Stomach (tissue), 9 donors: ENCODE data around the gene PDXDC1. TPM values are rescaled to one million over a fixed set of nuclear protein-coding genes. Genes with fewer than 3 reads are reported as not detected.
"Not testable (repeated sequence)": the region's sequence is repeated elsewhere in the genome, so short reads cannot be mapped to it uniquely, and the experiment has no call there.

Source experiments
- DNase-seq, 2 donors: peaks; one replicate each; pipeline versions ENCODE4 v3.0.0 to v3.0.0-alpha.2; 2013 to 2019
- H3K27ac ChIP-seq, 5 donors: fragments of 200-600 bp in 4 of 5; sonication (generic) in 4 of 5; one replicate each; pipeline ENCODE4 v1.5.1; 2013 to 2019; ENCODE audit warnings: mild to moderate bottlenecking in 1 of 5, moderate library complexity in 1 of 5
- H3K27me3 ChIP-seq, 3 donors: fragments of 200-600 bp; sonication (generic); one replicate each; pipeline ENCODE4 v1.5.1; 2017 to 2019; ENCODE audit warnings: mixed run types in 1 of 3
- H3K36me3 ChIP-seq, 4 donors: fragments of 200-600 bp; sonication (generic); 1 replicate in 3 of 4; 2 replicates in 1 of 4; pipeline ENCODE4 v1.5.1; 2016 to 2019
- H3K4me1 ChIP-seq, 4 donors: fragments of 200-600 bp; sonication (generic); one replicate each; pipeline ENCODE4 v1.5.1; 2016 to 2019
- H3K4me3 ChIP-seq, 4 donors: fragments of 200-600 bp; sonication (generic) in 3 of 4; one replicate each; pipeline ENCODE4 v1.5.1; 2016 to 2019; ENCODE audit warnings: mild to moderate bottlenecking in 1 of 4
- H3K9me3 ChIP-seq, 4 donors: fragments of 200-600 bp; sonication (generic); one replicate each; pipeline ENCODE4 v1.5.1; 2016 to 2019
- CTCF ChIP-seq, 7 experiments: fragments of 450-650 bp in 4 of 7; fragments of 200-600 bp in 3 of 7; sonication (generic) in 3 of 7; IDR thresholded peaks; one replicate each; pipeline ENCODE4 v1.5.1; 2016 to 2019; ENCODE audit warnings: antibody characterized with exemption in 7 of 7, control low read depth in 2 of 7, mild to moderate bottlenecking in 1 of 7
- EP300 ChIP-seq: sonication (generic); formaldehyde crosslinking; IDR thresholded peaks from one replicate; pipeline ENCODE4 v1.6.1; 2017; ENCODE audit warnings: antibody characterized with exemption
- POLR2A ChIP-seq, 4 donors: fragments of 450-650 bp; IDR thresholded peaks; one replicate each; pipeline ENCODE4 v1.6.1; 2016; ENCODE audit warnings: antibody characterized with exemption in 4 of 4, control low read depth in 2 of 4, mild to moderate bottlenecking in 1 of 4, moderate library complexity in 1 of 4
- POLR2AphosphoS5 ChIP-seq, 3 donors: sonication (generic); formaldehyde crosslinking; IDR thresholded peaks; one replicate each; pipeline ENCODE4 v1.6.1; 2016; ENCODE audit warnings: antibody characterized with exemption in 3 of 3
- WGBS, 5 donors: extraction: QIAGEN DNeasy Blood & Tissue Kit in 3 of 5; methylation state at CpG; one replicate each; pipeline versions ENCODE4 v1.1.5 to v1.1.7; 2013 to 2018; 5-methylcytosine and 5-hydroxymethylcytosine counted together
- intact Hi-C: fragments of 100-400 bp; cut with DNase I; formaldehyde crosslinking; loops from one replicate; pipeline ENCODE4 v1.15.1; 2023; ENCODE audit warnings: low total_unique reads
- polyA plus RNA-seq, 3 donors: library from polyadenylated mRNA; stranded (reverse); fragments of 200-250 nt; gene quantifications; one replicate each; pipeline ENCODE4 v1.2.3, GENCODE V29; 2013
- total RNA-seq, 5 donors: library from RNA; depleted of rRNA; stranded (reverse); fragments of >200 nt; gene quantifications; one replicate each; pipeline versions ENCODE4 v1.1.0 to v1.2.3, GENCODE V29; 2014 to 2016
- donor health status: healthy with polysubstance abuse.
- donor health status: Bipolar disorder and iron deficiency.
- donor health status: healthy.

PDXDC1 gene
- total and polyA plus RNA-seq, 8 donors, result 35.1 to 126 (median 84.0) TPM

GRCh38 chr16:15046692-15047376, 72.0 kb downstream of the PDXDC1 start:
- Histone ChIP-seq H3K4me3 (no peak overlapping the region), H3K27me3 (no peaks in the 10 kb centered on the region), H3K27ac (no peak overlapping the region), H3K9me3 (no peaks in the 10 kb centered on the region), H3K36me3 (peaks cover 13 to 46% (median 41%) of the 10 kb centered on the region in 4 donors), H3K4me1 (peaks cover under 1 to 13% (median 7%) of the 10 kb centered on the region in 4 donors)
- no peak for TF ChIP-seq POLR2AphosphoS5 (IDR thresholded peaks at IDR 0.05)
- TF ChIP-seq POLR2A (IDR thresholded peaks at IDR 0.05), result no peak
- no peak for TF ChIP-seq CTCF (IDR thresholded peaks at IDR 0.05)
- TF ChIP-seq EP300, result no peak
- no peak for DNase-seq
- WGBS, 5 donors, result 91 to 96% (median 94%) methylated on average over 21 of the region's 21 CpGs
- intact Hi-C loops, result no loop called here

DNA sequence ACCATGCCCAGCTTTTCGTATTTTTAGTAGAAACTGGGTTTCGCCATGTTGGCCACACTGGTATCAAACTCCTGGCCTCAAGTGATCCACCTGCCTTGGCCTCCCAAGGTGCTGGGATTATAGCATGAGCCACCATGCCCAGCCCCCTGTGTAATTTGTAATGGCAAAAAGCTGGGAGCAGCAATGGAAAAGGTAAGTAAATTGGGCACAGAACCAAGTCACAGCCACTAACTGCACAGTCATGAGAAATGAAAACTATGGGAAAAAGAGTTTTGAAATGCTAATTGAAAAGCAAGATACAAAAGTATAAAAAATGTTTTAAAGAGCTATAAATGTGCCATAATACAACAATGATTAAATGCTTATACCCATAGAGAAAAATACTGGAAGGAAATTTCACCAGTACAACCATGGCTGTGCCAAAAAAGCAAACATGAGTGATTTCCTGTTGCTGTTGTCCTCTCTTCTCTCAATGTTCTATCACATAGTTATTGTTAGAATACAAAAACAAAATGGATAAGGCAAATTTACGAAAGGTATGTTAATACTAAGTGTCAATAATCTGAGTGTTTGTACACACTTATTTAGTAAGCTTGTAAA, 74.9 kb downstream of the PDXDC1 start:
- TF ChIP-seq POLR2AphosphoS5 (IDR thresholded peaks at IDR 0.05) (no peak), CTCF (IDR thresholded peaks at IDR 0.05) (no peak), POLR2A (IDR thresholded peaks at IDR 0.05) (no peak), EP300 (no peak)
- Histone ChIP-seq H3K4me1 (peaks cover 0 to 27% (median 17%) of the 10 kb centered on the region in 4 donors), H3K9me3 (no peaks in the 10 kb centered on the region), H3K36me3 (peaks cover 7 to 27% (median 25%) of the 10 kb centered on the region in 4 donors), H3K27me3 (no peaks in the 10 kb centered on the region), H3K4me3 (no peak overlapping the region), H3K27ac (peak overlapping the region in 1 of 5 donors; percentile 4)
- DNase-seq, result no peak
- intact Hi-C loops, result no loop called here
- 84 to 90% (median 86%) methylated on average over 3 of the region's 3 CpGs for WGBS, 5 donors

GRCh38 chr16:15050440-15050839, 75.6 kb downstream of the PDXDC1 start:
- intact Hi-C loops, H3K4me3 ChIP-seq, DNase-seq, H3K27ac ChIP-seq, H3K9me3 ChIP-seq, H3K27me3 ChIP-seq: not testable (repeated sequence)
- H3K4me1 ChIP-seq, result peaks cover 0 to 35% (median 23%) of the 10 kb centered on the region in 4 donors
- H3K36me3 ChIP-seq, result peaks cover 7 to 25% (median 22%) of the 10 kb centered on the region in 4 donors
- WGBS, 5 donors, result 94 to 100% (median 100%) methylated on average over 1 of the region's 1 CpG

DNA sequence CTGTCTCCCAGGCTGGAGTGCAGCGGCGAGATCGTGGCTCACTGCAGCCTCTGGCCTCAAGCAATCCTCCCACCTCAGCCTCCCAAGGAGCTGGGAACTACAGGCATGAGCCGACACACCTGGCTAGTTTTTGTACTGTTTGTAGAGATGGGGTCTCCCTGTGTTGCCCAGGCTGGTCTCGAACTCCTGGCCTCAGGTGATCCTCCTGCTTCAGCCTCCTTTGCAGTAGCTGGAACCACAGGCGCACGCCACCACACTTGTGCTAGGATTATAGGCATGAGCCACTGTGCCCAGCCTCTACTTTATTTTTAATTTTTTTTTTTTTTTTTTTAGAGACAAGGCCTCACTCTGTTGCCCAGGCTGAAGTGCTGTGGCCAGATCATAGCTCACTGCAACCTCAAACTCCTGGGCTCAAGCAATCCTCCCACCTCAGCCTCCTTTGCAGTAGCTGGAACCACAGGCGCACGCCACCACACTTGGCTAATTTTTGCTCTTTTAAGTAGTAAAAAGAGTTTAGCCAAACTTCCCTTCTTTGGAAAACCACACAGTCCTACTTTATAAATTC, 76.6 kb downstream of the PDXDC1 start:
- Histone ChIP-seq H3K9me3 (no peaks in the 10 kb centered on the region), H3K36me3 (peaks cover 7 to 14% (median 12%) of the 10 kb centered on the region in 4 donors), H3K27ac (no peak overlapping the region), H3K4me3 (no peak overlapping the region), H3K27me3 (no peaks in the 10 kb centered on the region), H3K4me1 (peaks cover 0 to 39% (median 28%) of the 10 kb centered on the region in 4 donors)
- TF ChIP-seq CTCF (IDR thresholded peaks at IDR 0.05), result no peak
- no peak for TF ChIP-seq POLR2A (IDR thresholded peaks at IDR 0.05)
- TF ChIP-seq POLR2AphosphoS5 (IDR thresholded peaks at IDR 0.05), result no peak
- 93 to 99% (median 95%) methylated on average over 9 of the region's 9 CpGs for WGBS, 5 donors
- no peak for DNase-seq
- intact Hi-C loops, result no loop called here
